Stimulated activated CD4-positive, alpha-beta T cell treated with anti-CD3 and anti-CD28 coated beads, Interleukin-1b, Interleukin-23, amount 100 ng/mL, for 1 hour (primary cell): Measurements from ENCODE around the gene EIPR1.

Source experiments
- DNase-seq, 2 donors: peaks; one replicate each; pipeline ENCODE4 v3.0.0-alpha.2; 2020; ENCODE audit warnings: low read depth in 2 of 2

EIPR1 gene

DNA sequence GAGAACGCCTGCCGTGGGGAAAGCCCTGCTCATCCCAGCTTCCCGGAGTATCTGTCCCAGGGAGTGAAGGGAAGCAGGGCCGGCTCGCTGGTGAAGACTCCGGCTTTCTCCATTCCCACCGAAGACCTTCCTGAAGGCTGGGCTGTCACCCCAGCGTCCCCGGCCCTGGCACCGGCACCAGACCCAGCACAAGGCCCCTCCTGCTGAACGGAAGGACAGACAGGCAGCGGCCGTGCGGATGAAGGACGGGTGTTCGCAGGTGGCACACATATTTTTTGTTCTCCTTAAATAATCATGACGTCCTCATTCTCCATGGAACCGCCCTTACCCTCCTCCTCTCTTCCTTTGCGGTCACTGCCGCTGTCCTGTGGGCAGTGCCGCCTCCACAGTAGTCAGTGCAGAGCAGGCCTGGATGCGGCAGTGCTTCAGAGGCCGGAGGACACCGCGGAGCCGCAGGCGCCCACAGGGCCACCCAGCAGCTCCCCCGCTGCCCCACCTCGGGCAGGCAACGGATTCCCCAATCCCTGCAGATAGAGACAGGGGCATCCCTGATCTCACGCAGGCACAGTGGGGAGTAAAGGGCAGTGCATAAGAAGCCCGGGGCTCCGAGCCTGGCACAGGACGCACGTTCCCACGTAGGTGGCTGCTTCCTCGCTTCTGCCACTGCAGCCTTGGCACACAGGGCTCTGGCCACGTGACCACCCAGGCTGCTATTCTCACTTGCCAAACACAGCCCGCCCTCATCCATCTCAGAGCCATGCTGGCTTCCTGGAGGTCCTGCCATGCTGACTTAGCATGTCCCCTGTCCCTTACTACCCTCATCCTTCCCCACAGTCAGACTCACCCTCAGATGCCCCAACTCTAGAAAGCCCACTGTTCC lies 229.7 kb downstream of the EIPR1 start:
- no peak for DNase-seq

DNA sequence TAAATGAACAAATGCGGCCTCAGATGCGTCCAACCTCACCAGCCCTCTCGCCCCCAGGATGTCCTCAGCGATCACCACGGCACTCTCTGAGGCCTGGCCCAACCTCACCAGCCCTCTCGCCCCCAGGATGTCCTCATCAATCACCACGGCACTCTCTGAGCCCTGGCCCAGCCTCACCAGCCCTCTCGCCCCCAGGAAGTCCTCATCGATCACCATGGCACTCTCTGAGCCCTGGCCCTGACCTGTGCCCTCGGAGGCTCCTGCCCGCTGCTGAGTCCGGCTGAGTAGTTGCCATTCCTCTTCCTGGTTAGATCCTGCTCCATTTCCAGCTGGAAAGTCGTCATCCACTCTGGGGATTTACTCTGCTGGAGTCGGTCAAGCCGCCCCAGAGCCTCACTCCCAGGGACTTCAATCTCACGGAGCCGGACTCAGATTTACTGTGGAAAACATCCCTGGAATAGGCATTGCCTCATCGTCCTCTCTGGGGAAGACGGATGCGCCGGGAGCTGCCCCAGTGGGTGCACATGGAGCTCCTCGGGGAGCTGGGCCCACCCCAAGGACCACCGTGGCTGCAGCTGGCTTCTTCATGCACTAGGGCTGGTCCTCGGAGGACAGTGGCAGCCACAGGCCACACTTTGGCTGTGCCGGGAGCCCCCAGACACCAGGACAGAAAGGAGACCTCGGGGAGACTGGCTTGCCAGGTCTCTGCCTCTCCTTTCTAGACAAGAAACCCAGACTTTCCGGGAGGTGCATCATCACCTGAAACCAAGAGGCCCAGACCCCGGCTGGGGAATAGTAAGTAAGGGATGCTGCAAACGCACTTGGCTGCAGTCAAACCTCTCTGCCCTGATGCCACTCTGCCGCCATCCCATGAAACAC lies 230.6 kb downstream of the EIPR1 start:
- no peak for DNase-seq

DNA sequence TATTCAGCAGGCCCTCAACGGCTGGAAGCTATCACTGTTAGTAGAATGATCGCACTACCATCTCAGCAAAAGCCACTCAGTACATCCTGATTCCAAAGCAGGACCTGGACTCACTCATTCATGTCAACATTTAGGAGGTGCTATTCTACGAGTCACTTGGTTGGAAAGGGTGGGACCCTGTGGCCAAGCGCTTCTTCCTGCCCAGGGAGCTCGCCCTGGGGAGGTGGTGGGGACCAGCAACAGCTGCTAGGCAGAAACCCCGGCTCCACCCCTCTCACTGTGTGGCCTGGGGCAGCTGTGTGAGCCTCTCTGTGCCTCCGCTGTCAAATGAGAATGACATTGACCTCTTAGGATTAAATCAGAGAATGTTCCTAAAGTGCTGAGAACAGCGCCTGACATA lies 231.4 kb downstream of the EIPR1 start:
- no peak for DNase-seq

DNA sequence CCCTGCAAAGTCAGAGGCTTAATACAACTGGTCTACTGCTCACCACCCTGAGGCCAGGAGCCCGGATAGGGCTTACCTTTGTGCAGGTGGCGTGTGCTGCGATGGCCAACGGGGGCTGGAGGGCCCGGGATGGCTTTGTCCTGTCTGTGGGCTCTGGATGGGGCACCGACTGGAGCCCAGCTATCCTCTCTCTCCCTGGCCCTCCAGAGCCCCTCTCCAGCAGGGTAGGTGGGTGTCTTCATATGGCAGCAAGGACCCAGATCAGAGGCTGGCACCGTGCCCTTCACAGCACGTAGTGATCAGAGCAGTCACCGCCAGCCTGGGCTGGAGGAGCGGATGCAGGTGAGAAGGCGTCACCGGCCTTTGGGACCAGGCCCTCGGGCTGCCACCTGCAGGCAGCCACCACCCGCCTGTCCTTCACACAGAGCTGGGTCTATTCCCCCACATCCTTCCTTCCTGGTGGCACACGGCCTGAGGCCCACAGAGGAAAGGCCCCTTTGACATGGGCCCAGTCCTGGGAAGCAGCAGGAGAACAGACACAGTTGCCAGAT lies 232.1 kb downstream of the EIPR1 start:
- no peak for DNase-seq

DNA sequence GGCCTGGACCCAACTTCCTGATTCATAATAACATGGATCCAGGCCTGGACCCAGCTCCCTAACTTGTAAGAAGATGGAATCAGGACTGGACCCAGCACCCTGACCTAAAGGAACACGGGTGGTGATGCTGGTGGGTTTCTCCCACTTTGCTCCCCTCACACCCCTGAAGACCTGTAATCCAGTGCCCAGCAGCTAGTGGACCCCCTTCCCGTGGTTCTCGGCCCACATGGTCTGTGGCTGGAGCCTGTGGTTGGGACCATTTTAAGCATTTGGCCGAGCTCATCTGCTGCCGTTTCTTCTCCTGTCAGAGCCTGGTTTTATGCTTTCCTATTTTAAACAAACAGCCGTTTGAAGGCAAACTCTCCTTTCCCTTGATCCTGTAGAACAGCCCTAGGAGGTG lies 232.8 kb downstream of the EIPR1 start:
- no peak for DNase-seq

DNA sequence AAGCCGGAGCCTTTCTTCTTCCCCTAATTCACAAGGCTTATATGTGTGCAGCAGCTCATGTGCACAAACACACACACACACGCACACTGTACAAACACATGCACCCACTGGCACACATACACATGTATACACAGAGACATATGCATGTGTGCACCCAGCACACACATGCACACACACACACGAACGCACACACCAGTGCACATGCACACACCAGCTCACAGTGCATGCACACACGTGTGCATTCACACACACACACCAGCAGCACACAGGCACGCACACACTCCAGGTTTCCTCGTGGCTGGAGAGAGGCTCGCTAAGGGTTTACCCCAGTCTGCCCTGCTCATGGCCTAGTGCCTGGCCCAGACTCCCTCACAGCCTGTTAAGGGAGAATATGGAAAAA lies 234.0 kb downstream of the EIPR1 start:
- DNase-seq, result no peak

DNA sequence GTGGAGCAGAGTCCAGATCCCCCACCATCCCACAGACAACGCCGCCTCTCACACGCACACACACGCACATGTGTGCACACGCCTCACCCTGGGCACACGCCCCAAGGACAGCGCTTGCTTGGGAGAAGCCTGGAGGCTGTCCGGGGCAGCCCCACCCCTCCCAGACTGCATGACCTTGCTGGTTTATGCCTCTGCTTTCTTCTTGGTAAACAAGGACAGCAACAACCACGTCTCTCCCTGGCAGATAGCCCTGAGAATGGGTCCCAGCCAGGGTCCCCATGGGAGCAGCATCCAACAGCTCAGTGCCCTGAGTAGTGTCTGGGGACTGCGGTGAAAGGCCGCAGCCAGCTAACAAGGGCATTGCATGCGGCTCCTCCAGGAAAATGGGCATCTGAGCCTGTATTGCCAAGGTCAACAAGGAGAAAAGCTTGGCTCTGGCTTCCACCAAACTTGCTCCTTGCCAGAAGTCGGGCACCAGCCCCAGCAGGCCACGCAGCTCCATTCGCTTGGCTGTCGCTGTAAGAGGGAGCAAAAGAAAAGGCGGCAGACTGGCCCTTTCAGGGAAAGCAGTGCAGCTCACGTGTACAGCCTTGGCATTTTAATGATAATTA lies 234.6 kb downstream of the EIPR1 start:
- no peak for DNase-seq

DNA sequence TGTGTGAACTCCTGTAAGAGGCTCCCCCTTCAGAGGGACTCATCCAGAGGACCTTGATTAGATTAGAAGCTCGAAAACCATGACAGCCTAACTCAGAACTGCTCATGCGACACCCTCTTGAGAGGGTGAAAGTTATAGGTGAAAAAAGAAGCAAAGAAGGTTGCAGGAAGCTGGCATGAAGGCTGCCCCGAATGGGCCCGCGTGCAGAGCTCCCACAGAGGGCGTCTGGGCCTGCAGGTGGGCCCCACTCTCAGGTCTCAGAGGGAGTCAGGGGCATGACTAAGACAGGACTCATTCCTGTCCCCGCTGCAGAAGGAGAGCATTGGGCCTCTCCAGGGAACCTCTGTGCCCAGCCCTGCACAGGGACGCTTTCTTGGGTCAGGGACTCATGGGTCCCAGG lies 235.4 kb downstream of the EIPR1 start:
- DNase-seq, result no peak

DNA sequence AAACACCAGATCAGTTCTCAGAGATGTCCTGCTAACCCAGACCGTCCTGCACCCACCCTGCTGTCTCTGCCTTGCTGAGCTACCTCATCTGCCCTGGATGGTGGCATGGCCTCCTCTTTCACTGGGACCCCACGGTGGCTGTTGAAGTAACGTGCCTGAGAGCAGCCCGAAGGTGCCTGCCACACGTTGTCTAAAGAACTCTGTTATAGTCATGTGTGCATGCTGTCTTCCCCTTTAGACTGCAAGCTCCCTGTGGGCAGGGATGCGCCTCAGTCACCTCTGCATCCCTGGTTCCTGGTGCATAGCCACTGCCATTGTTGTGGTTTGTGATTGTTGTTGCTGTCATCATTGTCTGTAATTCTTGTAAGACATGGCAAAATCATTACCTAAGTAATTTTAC lies 235.9 kb downstream of the EIPR1 start:
- DNase-seq, result no peak

DNA sequence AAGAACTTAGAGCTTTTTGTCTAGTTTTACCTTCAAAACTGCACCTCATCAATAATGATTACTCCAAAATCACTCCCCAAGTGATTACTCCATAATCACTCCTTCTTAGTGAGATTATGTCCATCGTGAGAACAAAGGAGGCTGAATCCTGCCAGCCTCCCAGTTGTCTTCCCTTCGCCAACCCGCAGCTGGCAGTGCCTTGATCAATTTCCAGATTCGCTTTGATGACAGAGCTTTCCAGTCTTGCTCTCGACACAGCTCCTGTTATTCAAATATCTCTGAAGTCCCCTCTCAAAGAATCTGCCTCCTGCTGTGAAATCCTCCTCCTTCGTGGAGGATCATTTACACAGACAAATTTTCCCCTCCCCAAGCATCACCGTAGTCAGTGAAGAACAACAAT lies 237.7 kb downstream of the EIPR1 start:
- no peak for DNase-seq
